GM21786 (cell line): ENCODE results near the gene FOXF1.

Experiments
- ATAC-seq: cut with Tn5 transposase; IDR thresholded peaks from one replicate; pipeline ENCODE4 v1.9.1; 2021; ENCODE audit not compliant: unreplicated experiment

Gene FOXF1

GRCh38 chr16:86492267-86492960 lies 17.9 kb upstream of the FOXF1 start:
- ATAC-seq = no peak

- ATAC-seq = no peak
Measured at GRCh38 chr16:86492961-86493629, 17.2 kb upstream of the FOXF1 start.

- ATAC-seq = no peak
Measured at GRCh38 chr16:86494039-86494564, 16.2 kb upstream of the FOXF1 start.

GRCh38 chr16:86494565-86495356 lies 15.6 kb upstream of the FOXF1 start:
- ATAC-seq = no peak

GRCh38 chr16:86495357-86495701 lies 15.0 kb upstream of the FOXF1 start:
- no peak for ATAC-seq

GRCh38 chr16:86495756-86496261 lies 14.5 kb upstream of the FOXF1 start:
- no peak for ATAC-seq

- no peak for ATAC-seq
Measured at GRCh38 chr16:86496262-86496928, 13.9 kb upstream of the FOXF1 start.

GRCh38 chr16:86496929-86497461 lies 13.3 kb upstream of the FOXF1 start:
- no peak for ATAC-seq

- ATAC-seq = no peak
Measured at GRCh38 chr16:86497551-86498021, 12.7 kb upstream of the FOXF1 start.

GRCh38 chr16:86498155-86498670 lies 12.1 kb upstream of the FOXF1 start:
- ATAC-seq = no peak

GRCh38 chr16:86498671-86499439 lies 11.5 kb upstream of the FOXF1 start:
- no peak for ATAC-seq

- no peak for ATAC-seq
Measured at GRCh38 chr16:86499440-86499786, 10.9 kb upstream of the FOXF1 start.

- ATAC-seq = no peak
Measured at GRCh38 chr16:86499889-86500707, 10.2 kb upstream of the FOXF1 start.

GRCh38 chr16:86500708-86501510 lies 9.4 kb upstream of the FOXF1 start:
- ATAC-seq = no peak

GRCh38 chr16:86501989-86502855 lies 8.1 kb upstream of the FOXF1 start:
- ATAC-seq = no peak

GRCh38 chr16:86502856-86503748 lies 7.2 kb upstream of the FOXF1 start:
- no peak for ATAC-seq
